Measurements from ENCODE around the gene CILP2. TPM values are rescaled to one million over a fixed set of nuclear protein-coding genes. Genes with fewer than 3 reads are reported as not detected.
A peak's percentile ranks its signal among the peaks of the same experiment; 100 is the strongest.

Gene CILP2
- total and polyA plus RNA-seq, 2 of the 4 experiments (the other 2 are of a cell fraction) = 0.18 to 0.87 TPM

GRCh38 chr19:19489804-19490204 is 48.3 kb upstream of the CILP2 start:
- H2BK120ac ChIP-seq (ENCODE audit: low read depth, low read length) = peak overlapping the region; percentile 53
- no peak for DNase-seq
- H2AK9ac ChIP-seq (replicated peaks; ENCODE audit: low read depth, low read length, poor library complexity) = peak overlapping the region; percentile 67
- 63% methylated on average over 9 of the region's 9 CpGs; no CpG with 5 or more reads in 1 of the 2 experiments for WGBS, 2 experiments (ENCODE audit: extremely low coverage in 2 of 2, insufficient read length in 1 of 2)
- H3K4me2 ChIP-seq (ENCODE audit: low read depth, low read length) = peak overlapping the region; percentile 67
- H3K9me1 ChIP-seq (ENCODE audit: insufficient read depth, low read length) = peaks cover 18% of the 10 kb centered on the region
- peak overlapping the region; percentile 73 for H2BK5ac ChIP-seq (ENCODE audit: low read depth, low read length, poor library complexity, severe bottlenecking)
- H2AFZ ChIP-seq (replicated peaks; ENCODE audit: low read length, poor library complexity) = peak overlapping the region; percentile 83
- H2AK5ac ChIP-seq (ENCODE audit: low read depth, low read length) = peak overlapping the region; percentile 92
- TF ChIP-seq RCOR1 (IDR thresholded peaks at IDR 0.05; ENCODE audit: insufficient replicate concordance, low read length) (no peak), POLR2A (IDR thresholded peaks at IDR 0.05; ENCODE audit: low read depth, low read length) (no peak)
- H3K27me3 ChIP-seq (ENCODE audit: control insufficient read depth, insufficient read depth, low read length) = no peaks in the 10 kb centered on the region
- peak overlapping the region; percentile 63; the same call in 1 of the 2 replicates for H3K18ac ChIP-seq (ENCODE audit: low read depth, low read length)
- dilution Hi-C loops (cut with HindIII; ENCODE audit: low sequenced_read_pairs, unreplicated experiment) = no loop called here
- peak overlapping the region; percentile 93 for H4K5ac ChIP-seq (ENCODE audit: low read depth, low read length)
- ATAC-seq (ENCODE audit: low read depth) = no peak
- in situ Hi-C loops (cut with MboI; ENCODE audit: low sequenced_read_pairs) = loop anchor here (5.0 kb wide), 1 partner anchor 123 kb away; no protein-coding TSS in a partner anchor
- H3K23ac ChIP-seq (ENCODE audit: low read depth, low read length) = peak overlapping the region; percentile 13; the same call in 1 of the 2 replicates
- H4K8ac ChIP-seq (ENCODE audit: low read depth in 2 of 2, low read length in 2 of 2) = peak overlapping the region; percentile 64 to 94; a peak in 3 of 4 replicates
- peaks cover 24% of the 10 kb centered on the region for H3K36me3 ChIP-seq (ENCODE audit: control insufficient read depth, insufficient read depth, low read length)
- H3K56ac ChIP-seq (ENCODE audit: extremely low read depth, insufficient read depth, low read length) = no peak overlapping the region
- H3K14ac ChIP-seq (replicated peaks; ENCODE audit: low read depth, low read length) = peak overlapping the region; percentile 27
- H3K9me3 ChIP-seq (ENCODE audit: control insufficient read depth, insufficient read depth, low read length) = no peaks in the 10 kb centered on the region
- peak overlapping the region; percentile 23; the same call in 1 of the 2 replicates for H2BK20ac ChIP-seq (ENCODE audit: low read depth, low read length)
- H3K4me1 ChIP-seq (ENCODE audit: control insufficient read depth, insufficient read depth, low read length) = peaks cover 37% of the 10 kb centered on the region
- peak overlapping the region; percentile 5; the same call in 1 of the 2 replicates for H3K9ac ChIP-seq (ENCODE audit: low read depth, low read length)
- BruUV-seq (replicated peaks) = no TSS peak
- H3K4ac ChIP-seq (ENCODE audit: low read depth, low read length) = peak overlapping the region; percentile 65
- POLR2A ChIA-PET (ENCODE audit: unreplicated experiment) = no interaction called here
- H3K4me3 ChIP-seq (ENCODE audit: insufficient read depth, low read depth, low read length) = no peak overlapping the region
- H4K20me1 ChIP-seq (ENCODE audit: insufficient read depth, low read length) = no peaks in the 10 kb centered on the region; the same call in 1 of the 2 replicates
- peaks cover 13 to 81% of the 10 kb centered on the region in 2 experiments; a peak in 3 of 4 replicates for H3K79me1 ChIP-seq (ENCODE audit: low read depth in 1 of 2, low read length in 2 of 2)
- H3K27ac ChIP-seq (ENCODE audit: insufficient read depth, low read length) = peak overlapping the region; percentile 68
- H4K91ac ChIP-seq (ENCODE audit: insufficient read depth, low read depth, low read length) = peak overlapping the region; percentile 84
- CTCF ChIA-PET = interaction anchor here (1.0 to 2.7 kb wide), 5 partner anchors 84 to 127 kb away, joined by 3 to 15 read pairs (median 4); partner anchors contain the start of gene GATAD2A
- H2BK15ac ChIP-seq (ENCODE audit: low read depth, low read length) = peak overlapping the region; percentile 21; the same call in 1 of the 3 replicates
- intact Hi-C loops (cut with micrococcal nuclease) = loop anchor here (1.0 to 5.0 kb wide), 3 partner anchors 85 to 124 kb away; partner anchors contain the start of gene GATAD2A

All from IMR-90 (cell line).